Kidney capillary endothelial cell (primary cell): Measurements from ENCODE around the gene RFTN1.
"Not testable (repeated sequence)": the region's sequence is repeated elsewhere in the genome, so short reads cannot be mapped to it uniquely, and the experiment has no call there.

Experiments
- DNase-seq: peaks from one replicate; pipeline ENCODE4 v3.0.0-alpha.2; 2018; ENCODE audit warnings: low spot score

RFTN1 gene

GRCh38 chr3:16328124-16328523 lies 185.4 kb downstream of the RFTN1 start:
- no peak for DNase-seq

- DNase-seq, result no peak
Measured at GRCh38 chr3:16326724-16327349, 186.7 kb downstream of the RFTN1 start.

GRCh38 chr3:16325850-16326249 lies 187.6 kb downstream of the RFTN1 start:
- DNase-seq, result no peak

GRCh38 chr3:16323737-16324136 lies 189.8 kb downstream of the RFTN1 start:
- no peak for DNase-seq

- no peak for DNase-seq
Measured at GRCh38 chr3:16322189-16322588, 191.3 kb downstream of the RFTN1 start.

- DNase-seq, result no peak
Measured at GRCh38 chr3:16320711-16321110, 192.8 kb downstream of the RFTN1 start.

GRCh38 chr3:16319723-16320122 lies 193.8 kb downstream of the RFTN1 start:
- DNase-seq, result no peak

- no peak for DNase-seq
Measured at GRCh38 chr3:16319307-16319706, 194.2 kb downstream of the RFTN1 start.

- no peak for DNase-seq
Measured at GRCh38 chr3:16318176-16318575, 195.3 kb downstream of the RFTN1 start.

- no peak for DNase-seq
Measured at GRCh38 chr3:16317561-16317945, 195.9 kb downstream of the RFTN1 start.

- no peak for DNase-seq
Measured at GRCh38 chr3:16316847-16317560, 196.5 kb downstream of the RFTN1 start.

- no peak for DNase-seq
Measured at GRCh38 chr3:16316396-16316795, 197.1 kb downstream of the RFTN1 start.

- DNase-seq, result no peak
Measured at GRCh38 chr3:16315623-16316022, 197.9 kb downstream of the RFTN1 start.

GRCh38 chr3:16313886-16314645 lies 199.4 kb downstream of the RFTN1 start:
- DNase-seq, result no peak

- DNase-seq, result no peak
Measured at GRCh38 chr3:16311960-16312451, 201.5 kb downstream of the RFTN1 start.

- DNase-seq, result not testable (repeated sequence)
Measured at GRCh38 chr3:16310486-16310885, 203.0 kb downstream of the RFTN1 start.

- DNase-seq, result peak; percentile 14
Measured at GRCh38 chr3:16309558-16309957, 203.9 kb downstream of the RFTN1 start.

GRCh38 chr3:16308727-16309126 lies 204.8 kb downstream of the RFTN1 start:
- DNase-seq, result no peak

- no peak for DNase-seq
Measured at GRCh38 chr3:16307832-16308531, 205.5 kb downstream of the RFTN1 start.

GRCh38 chr3:16305111-16305541 lies 208.4 kb downstream of the RFTN1 start:
- DNase-seq, result no peak

- no peak for DNase-seq
Measured at GRCh38 chr3:16304061-16305010, 209.2 kb downstream of the RFTN1 start.
